DOHH2 (cell line): ENCODE data around the gene RNF130.
A peak's percentile ranks its signal among the peaks of the same experiment; 100 is the strongest.

Experiments
- H3F3A ChIP-seq: fragments of 200-600 bp; sonication (generic), shearing (Covaris generic); 2 replicates; pipeline ENCODE4 v1.6.0; 2016; ENCODE audit warnings: antibody characterized with exemption, mild to moderate bottlenecking; ENCODE audit not compliant: control insufficient read depth, insufficient read depth
- H3K27ac ChIP-seq: fragments of 200-600 bp; sonication (generic); 2 replicates; pipeline ENCODE4 v1.5.1; 2014; ENCODE audit warnings: low read depth, mild to moderate bottlenecking, low read length, moderate library complexity
- H3K27me3 ChIP-seq: fragments of 200-600 bp; sonication (generic); 2 replicates; pipeline ENCODE4 v1.6.1; 2014; ENCODE audit warnings: mild to moderate bottlenecking, low read length, mixed read lengths; ENCODE audit not compliant: control insufficient read depth
- H3K36me3 ChIP-seq: fragments of 200-600 bp; sonication (generic); 2 replicates; pipeline ENCODE4 v1.6.1; 2014; ENCODE audit warnings: mild to moderate bottlenecking, low read length, moderate library complexity, mixed read lengths; ENCODE audit not compliant: control insufficient read depth
- H3K4me1 ChIP-seq: fragments of 200-600 bp; sonication (generic); 2 replicates; pipeline ENCODE4 v1.6.1; 2014; ENCODE audit warnings: mild to moderate bottlenecking, low read length, mixed read lengths; ENCODE audit not compliant: control insufficient read depth
- H3K4me2 ChIP-seq: fragments of 200-600 bp; sonication (generic); 2 replicates; pipeline ENCODE4 v1.6.0; 2014; ENCODE audit warnings: mild to moderate bottlenecking, low read length, moderate library complexity
- H3K4me3 ChIP-seq: fragments of 200-600 bp; sonication (generic); 2 replicates; pipeline ENCODE4 v1.5.1; 2014; ENCODE audit warnings: mild to moderate bottlenecking, low read length, mixed read lengths
- H3K79me2 ChIP-seq: fragments of 200-600 bp; sonication (generic); 2 replicates; pipeline ENCODE4 v1.6.1; 2014; ENCODE audit warnings: mild to moderate bottlenecking, low read length, mixed read lengths; ENCODE audit not compliant: control insufficient read depth
- H3K9me2 ChIP-seq: fragments of 200-600 bp; sonication (generic); replicated peaks from 2 replicates; pipeline ENCODE4 v1.6.1; 2014; ENCODE audit warnings: mild to moderate bottlenecking, low read length, mixed read lengths; ENCODE audit not compliant: control insufficient read depth
- H3K9me3 ChIP-seq: fragments of 200-600 bp; sonication (generic); 2 replicates; pipeline ENCODE4 v1.6.1; 2014; ENCODE audit warnings: antibody characterized with exemption, low read length, mixed read lengths; ENCODE audit not compliant: control insufficient read depth, insufficient read depth
- H4K20me1 ChIP-seq: fragments of 200-600 bp; sonication (generic); 2 replicates; pipeline ENCODE4 v1.6.0; 2014; ENCODE audit warnings: low read depth, mild to moderate bottlenecking, antibody characterized with exemption, low read length, moderate library complexity; ENCODE audit not compliant: control insufficient read depth, insufficient read depth
- CTCF ChIP-seq: fragments of 200-600 bp; sonication (generic); IDR thresholded peaks from one replicate; pipeline ENCODE4 v1.5.1; 2014; ENCODE audit warnings: antibody characterized with exemption, mild to moderate bottlenecking, low read depth, low read length; ENCODE audit not compliant: poor library complexity, severe bottlenecking
- EZH2phosphoT487 ChIP-seq: fragments of 200-600 bp; sonication (generic); IDR thresholded peaks from 2 replicates; pipeline ENCODE4 v1.6.1; 2017; ENCODE audit warnings: borderline replicate concordance, mild to moderate bottlenecking, antibody characterized with exemption, low read length, moderate library complexity, mixed read lengths

RNF130 gene

DNA sequence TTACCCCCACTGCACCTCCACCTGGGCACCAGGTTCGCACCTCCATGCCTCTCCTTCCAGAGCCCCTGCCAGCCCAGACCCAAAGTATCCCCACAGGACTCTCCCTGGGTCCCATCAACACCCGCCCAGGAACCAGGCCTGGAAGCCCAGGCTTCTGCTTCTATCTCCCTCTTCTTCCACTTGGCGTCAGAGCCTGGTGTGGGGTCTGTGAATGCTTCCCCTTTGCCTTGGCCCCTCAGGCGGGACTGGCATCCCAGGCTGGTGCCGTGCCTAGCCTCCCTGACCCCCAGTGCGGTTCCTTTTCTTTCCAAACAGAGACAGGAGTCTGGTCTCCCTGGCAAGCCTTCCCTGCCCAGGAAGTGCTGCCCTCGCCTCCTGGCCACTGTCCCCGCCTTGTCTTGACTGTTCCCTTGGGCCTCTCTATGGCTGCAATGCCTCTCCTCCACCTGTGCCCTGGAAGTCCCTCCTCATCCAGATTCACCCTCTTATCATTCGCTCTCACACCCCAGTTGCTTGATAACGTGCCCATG, 156.1 kb downstream of the RNF130 start:
- Histone ChIP-seq H3F3A (no peaks in the 10 kb centered on the region; the same call in 1 of the 2 replicates), H4K20me1 (no peaks in the 10 kb centered on the region), H3K4me3 (no peak overlapping the region), H3K27ac (no peak overlapping the region), H3K9me2 (no peaks in the 10 kb centered on the region), H3K79me2 (no peaks in the 10 kb centered on the region), H3K4me2 (no peak overlapping the region), H3K27me3 (no peaks in the 10 kb centered on the region), H3K4me1 (peaks cover 28% of the 10 kb centered on the region), H3K36me3 (no peaks in the 10 kb centered on the region), H3K9me3 (no peaks in the 10 kb centered on the region)
- TF ChIP-seq EZH2phosphoT487, result no peak
- no peak for TF ChIP-seq CTCF

GRCh38 chr5:179914032-179914755, 157.4 kb downstream of the RNF130 start:
- Histone ChIP-seq H3K4me2 (peak overlapping the region; percentile 38), H3K4me1 (peaks cover 24% of the 10 kb centered on the region), H3K27me3 (no peaks in the 10 kb centered on the region), H3K4me3 (peak overlapping the region; percentile 26; the same call in 1 of the 2 replicates), H3K9me3 (no peaks in the 10 kb centered on the region), H4K20me1 (no peaks in the 10 kb centered on the region), H3K36me3 (no peaks in the 10 kb centered on the region), H3K9me2 (no peaks in the 10 kb centered on the region), H3K79me2 (no peaks in the 10 kb centered on the region), H3F3A (no peaks in the 10 kb centered on the region), H3K27ac (no peak overlapping the region)
- TF ChIP-seq EZH2phosphoT487 (no peak), CTCF (no peak)

GRCh38 chr5:179913461-179913860, 158.1 kb downstream of the RNF130 start:
- Histone ChIP-seq H3K4me2 (no peak overlapping the region), H3K27me3 (no peaks in the 10 kb centered on the region), H3K9me3 (no peaks in the 10 kb centered on the region), H3K9me2 (no peaks in the 10 kb centered on the region), H3K36me3 (no peaks in the 10 kb centered on the region), H3K79me2 (no peaks in the 10 kb centered on the region), H3K4me1 (peaks cover 25% of the 10 kb centered on the region), H4K20me1 (no peaks in the 10 kb centered on the region), H3K4me3 (no peak overlapping the region), H3K27ac (no peak overlapping the region), H3F3A (no peaks in the 10 kb centered on the region)
- TF ChIP-seq CTCF, result no peak
